Mononuclear cell (primary cell): ENCODE data around the gene TMED9. TPM values are rescaled to one million over a fixed set of nuclear protein-coding genes. Genes with fewer than 3 reads are reported as not detected.
A peak's percentile ranks its signal among the peaks of the same experiment; 100 is the strongest.

Experiments
- H3K27me3 ChIP-seq: 2 replicates; pipeline ENCODE4 v1.6.0; 2011; ENCODE audit warnings: low read length, control low read depth; ENCODE audit not compliant: insufficient read depth
- H3K4me1 ChIP-seq: 2 replicates; pipeline ENCODE4 v1.5.1; 2011; ENCODE audit warnings: mild to moderate bottlenecking, low read length, control low read depth; ENCODE audit not compliant: insufficient read depth
- H3K4me3 ChIP-seq: 2 replicates; pipeline ENCODE4 v1.5.1; 2011; ENCODE audit warnings: mild to moderate bottlenecking, low read length, moderate library complexity
- H3K9me3 ChIP-seq: 2 replicates; pipeline ENCODE4 v1.5.1; 2011; ENCODE audit warnings: low read depth, mild to moderate bottlenecking, control low read depth, low read length
- total RNA-seq: library from RNA; depleted of rRNA; stranded (reverse); fragments of >200 nt; gene quantifications from one replicate; pipeline ENCODE4 v1.2.3, GENCODE V29; 2012

The TMED9 gene
- total RNA-seq, 1 donor = 35.3 TPM

- H3K27me3 ChIP-seq = no peaks in the 10 kb centered on the region
- no peak overlapping the region for H3K4me3 ChIP-seq
- H3K9me3 ChIP-seq = no peaks in the 10 kb centered on the region
- H3K4me1 ChIP-seq = peaks cover 38% of the 10 kb centered on the region
Observed at GRCh38 chr5:177596775-177597238, 4.8 kb downstream of the TMED9 start.

GRCh38 chr5:177598477-177598876, 6.5 kb downstream of the TMED9 start:
- Histone ChIP-seq H3K4me3 (no peak overlapping the region), H3K9me3 (no peaks in the 10 kb centered on the region), H3K4me1 (peaks cover 26% of the 10 kb centered on the region)

GRCh38 chr5:177599731-177600507, 7.9 kb downstream of the TMED9 start, which contains the start of gene B4GALT7:
Gene B4GALT7, plus strand, starts transcription at chr5:177600132. Its CDS starts 79 bp downstream, at chr5:177600211.
- Histone ChIP-seq H3K27me3 (no peaks in the 10 kb centered on the region), H3K4me3 (peak within 1 kb of the TSS; percentile 73), H3K9me3 (no peaks in the 10 kb centered on the region), H3K4me1 (peaks cover 17% of the 10 kb centered on the region)

More at GRCh38 chr5:177598477-177598876, 6.5 kb downstream of the TMED9 start:
- no peaks in the 10 kb centered on the region for H3K27me3 ChIP-seq

- Histone ChIP-seq H3K4me3 (peak overlapping the region; percentile 73), H3K27me3 (no peaks in the 10 kb centered on the region), H3K4me1 (peaks cover 17% of the 10 kb centered on the region), H3K9me3 (no peaks in the 10 kb centered on the region)
Observed at GRCh38 chr5:177600508-177601018, 8.6 kb downstream of the TMED9 start.

- no peak overlapping the region for H3K4me3 ChIP-seq
- no peaks in the 10 kb centered on the region for H3K27me3 ChIP-seq
- H3K4me1 ChIP-seq = peaks cover 17% of the 10 kb centered on the region
- H3K9me3 ChIP-seq = no peaks in the 10 kb centered on the region
Observed at GRCh38 chr5:177601126-177601525, 9.1 kb downstream of the TMED9 start.

- H3K4me3 ChIP-seq = no peak overlapping the region
- H3K9me3 ChIP-seq = no peaks in the 10 kb centered on the region
- H3K4me1 ChIP-seq = peaks cover 17% of the 10 kb centered on the region
- no peaks in the 10 kb centered on the region for H3K27me3 ChIP-seq
Observed at GRCh38 chr5:177601577-177602457, 9.8 kb downstream of the TMED9 start.

GRCh38 chr5:177602458-177602830, 10.4 kb downstream of the TMED9 start:
- H3K9me3 ChIP-seq = no peaks in the 10 kb centered on the region
- H3K4me3 ChIP-seq = no peak overlapping the region
- H3K4me1 ChIP-seq = peaks cover 17% of the 10 kb centered on the region
- H3K27me3 ChIP-seq = no peaks in the 10 kb centered on the region

GRCh38 chr5:177603631-177604030, 11.6 kb downstream of the TMED9 start:
- no peaks in the 10 kb centered on the region for H3K9me3 ChIP-seq
- H3K27me3 ChIP-seq = no peaks in the 10 kb centered on the region
- H3K4me3 ChIP-seq = no peak overlapping the region
- peaks cover 14% of the 10 kb centered on the region for H3K4me1 ChIP-seq

GRCh38 chr5:177604116-177604521, 12.1 kb downstream of the TMED9 start:
- Histone ChIP-seq H3K4me1 (peaks cover 11% of the 10 kb centered on the region), H3K27me3 (no peaks in the 10 kb centered on the region), H3K4me3 (no peak overlapping the region), H3K9me3 (no peaks in the 10 kb centered on the region)

- no peaks in the 10 kb centered on the region for H3K27me3 ChIP-seq
- peaks cover 10% of the 10 kb centered on the region for H3K4me1 ChIP-seq
- no peaks in the 10 kb centered on the region for H3K9me3 ChIP-seq
- no peak overlapping the region for H3K4me3 ChIP-seq
Observed at GRCh38 chr5:177604656-177605055, 12.7 kb downstream of the TMED9 start.

GRCh38 chr5:177605078-177605477, 13.1 kb downstream of the TMED9 start:
- Histone ChIP-seq H3K9me3 (no peaks in the 10 kb centered on the region), H3K4me3 (no peak overlapping the region), H3K4me1 (peaks cover 10% of the 10 kb centered on the region), H3K27me3 (no peaks in the 10 kb centered on the region)

- no peaks in the 10 kb centered on the region for H3K27me3 ChIP-seq
- no peaks in the 10 kb centered on the region for H3K9me3 ChIP-seq
- H3K4me1 ChIP-seq = peaks cover 7% of the 10 kb centered on the region
- H3K4me3 ChIP-seq = no peak overlapping the region
Observed at GRCh38 chr5:177605667-177606066, 13.7 kb downstream of the TMED9 start.

- no peak overlapping the region for H3K4me3 ChIP-seq
- H3K9me3 ChIP-seq = no peaks in the 10 kb centered on the region
- no peaks in the 10 kb centered on the region for H3K4me1 ChIP-seq
- no peaks in the 10 kb centered on the region for H3K27me3 ChIP-seq
Observed at GRCh38 chr5:177606071-177607051, 14.4 kb downstream of the TMED9 start.

- no peaks in the 10 kb centered on the region for H3K9me3 ChIP-seq
Observed at GRCh38 chr5:177607115-177607451, 15.1 kb downstream of the TMED9 start.

More at GRCh38 chr5:177607115-177607451, 15.1 kb downstream of the TMED9 start:
- Histone ChIP-seq H3K4me1 (no peaks in the 10 kb centered on the region), H3K4me3 (no peak overlapping the region), H3K27me3 (no peaks in the 10 kb centered on the region)
